ENCODE results near the gene NFIC.

The NFIC gene

DNA sequence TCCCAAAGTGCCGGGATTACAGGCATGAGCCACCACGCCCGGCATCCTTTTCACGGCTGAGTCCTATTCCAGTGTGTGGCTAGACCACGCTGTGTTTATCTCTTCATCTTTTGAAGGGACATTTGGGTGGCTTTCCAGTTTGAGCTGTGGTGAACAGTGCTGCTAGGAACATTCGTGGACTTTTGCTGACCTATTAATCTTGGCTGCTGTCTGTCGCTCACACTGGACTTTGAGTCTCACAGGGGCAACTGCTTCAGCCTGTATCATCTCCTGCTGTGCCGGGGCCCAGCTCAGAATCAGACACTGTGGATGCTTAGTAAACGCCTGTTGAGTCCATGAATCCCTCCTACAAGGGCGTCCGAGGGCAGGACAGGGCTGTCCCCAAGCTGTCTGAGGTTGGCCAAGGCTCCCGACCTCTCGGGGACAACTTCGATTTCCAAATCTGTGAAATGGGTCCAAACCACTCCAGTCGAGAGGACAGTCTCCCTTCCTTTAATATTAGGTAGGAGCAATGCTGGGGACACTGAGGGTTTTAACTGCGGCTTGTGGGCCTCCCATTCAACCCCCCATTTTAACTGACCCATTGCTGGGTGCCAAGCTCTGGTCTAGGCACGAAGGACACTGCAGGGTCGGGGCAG lies 65.5 kb downstream of the NFIC start:
- Mint-ChIP-seq H3K27me3 (ENCODE audit: low read depth, poor library complexity) (peaks cover 4% of the 10 kb centered on the region), H3K36me3 (ENCODE audit: low read depth) (no peaks in the 10 kb centered on the region), H3K4me1 (peaks cover 28% of the 10 kb centered on the region), H3K27ac (no peak overlapping the region), H3K9me3 (peaks cover 5% of the 10 kb centered on the region), H3K4me3 (no peak overlapping the region)
- DNase-seq, result no peak
- TF ChIP-seq, protein P1, sequence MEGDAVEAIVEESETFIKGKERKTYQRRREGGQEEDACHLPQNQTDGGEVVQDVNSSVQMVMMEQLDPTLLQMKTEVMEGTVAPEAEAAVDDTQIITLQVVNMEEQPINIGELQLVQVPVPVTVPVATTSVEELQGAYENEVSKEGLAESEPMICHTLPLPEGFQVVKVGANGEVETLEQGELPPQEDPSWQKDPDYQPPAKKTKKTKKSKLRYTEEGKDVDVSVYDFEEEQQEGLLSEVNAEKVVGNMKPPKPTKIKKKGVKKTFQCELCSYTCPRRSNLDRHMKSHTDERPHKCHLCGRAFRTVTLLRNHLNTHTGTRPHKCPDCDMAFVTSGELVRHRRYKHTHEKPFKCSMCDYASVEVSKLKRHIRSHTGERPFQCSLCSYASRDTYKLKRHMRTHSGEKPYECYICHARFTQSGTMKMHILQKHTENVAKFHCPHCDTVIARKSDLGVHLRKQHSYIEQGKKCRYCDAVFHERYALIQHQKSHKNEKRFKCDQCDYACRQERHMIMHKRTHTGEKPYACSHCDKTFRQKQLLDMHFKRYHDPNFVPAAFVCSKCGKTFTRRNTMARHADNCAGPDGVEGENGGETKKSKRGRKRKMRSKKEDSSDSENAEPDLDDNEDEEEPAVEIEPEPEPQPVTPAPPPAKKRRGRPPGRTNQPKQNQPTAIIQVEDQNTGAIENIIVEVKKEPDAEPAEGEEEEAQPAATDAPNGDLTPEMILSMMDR (IDR thresholded peaks at IDR 0.05), result no peak

DNA sequence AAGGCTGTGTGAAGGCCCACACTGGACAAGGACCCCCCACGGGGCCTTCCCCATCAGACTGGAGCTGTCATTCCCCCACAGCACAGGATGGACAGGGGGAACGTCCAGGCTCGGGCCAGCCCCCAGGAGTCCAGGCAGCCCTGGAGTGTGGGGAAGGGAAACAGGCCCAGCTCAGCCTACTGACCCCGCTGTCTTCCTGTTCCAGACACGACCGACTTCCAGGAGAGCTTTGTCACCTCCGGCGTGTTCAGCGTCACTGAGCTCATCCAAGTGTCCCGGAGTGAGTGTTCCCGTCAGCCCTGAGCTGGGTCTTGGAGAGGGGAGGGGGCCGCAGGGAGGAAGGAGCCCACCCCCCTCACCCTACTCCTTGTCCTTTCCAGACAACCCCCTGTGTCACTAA lies 66.9 kb downstream of the NFIC start:
- TF ChIP-seq, protein P1 (IDR thresholded peaks at IDR 0.05), result no peak
- Mint-ChIP-seq H3K27me3 (ENCODE audit: low read depth, poor library complexity) (peaks cover 4% of the 10 kb centered on the region), H3K36me3 (ENCODE audit: low read depth) (peaks cover 9% of the 10 kb centered on the region), H3K9me3 (peaks cover 3% of the 10 kb centered on the region), H3K4me3 (no peak overlapping the region), H3K4me1 (peaks cover 16% of the 10 kb centered on the region), H3K27ac (no peak overlapping the region)
- no peak for DNase-seq

DNA sequence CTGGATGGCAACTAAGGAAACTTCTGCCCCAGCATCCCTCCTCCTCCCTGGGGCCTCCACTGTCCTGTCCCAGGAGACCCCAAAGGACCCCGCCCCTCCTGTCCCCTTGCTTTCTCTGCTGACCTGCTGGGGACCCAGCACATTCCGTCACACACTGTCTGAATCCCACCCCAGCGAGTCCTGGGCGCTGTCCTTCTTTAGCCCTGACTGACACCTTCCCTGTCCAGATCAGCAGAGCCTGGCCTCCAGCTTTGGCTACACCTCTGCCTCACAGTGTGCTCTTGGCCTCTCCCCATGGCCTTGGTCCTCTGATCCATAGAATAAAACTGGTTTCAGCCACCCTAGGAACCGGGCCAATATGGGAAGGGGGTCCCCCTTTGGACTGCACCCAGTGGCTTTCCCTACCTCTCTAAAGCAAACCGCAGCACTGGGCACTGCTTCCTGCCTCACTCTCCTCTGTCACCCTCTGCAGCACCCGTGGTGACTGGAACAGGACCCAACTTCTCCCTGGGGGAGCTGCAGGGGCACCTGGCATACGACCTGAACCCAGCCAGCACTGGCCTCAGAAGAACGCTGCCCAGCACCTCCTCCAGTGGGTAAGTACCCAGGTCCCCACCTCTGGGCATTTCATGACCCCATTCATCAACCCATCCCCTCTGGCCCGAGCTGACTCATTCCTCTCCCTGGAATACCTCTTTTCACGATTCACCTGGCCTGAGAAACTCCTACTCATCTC lies 67.6 kb downstream of the NFIC start:
- Mint-ChIP-seq H3K4me1 (peaks cover 9% of the 10 kb centered on the region), H3K27ac (no peak overlapping the region), H3K27me3 (ENCODE audit: low read depth, poor library complexity) (peaks cover 4% of the 10 kb centered on the region), H3K36me3 (ENCODE audit: low read depth) (peaks cover 9% of the 10 kb centered on the region), H3K4me3 (peak overlapping the region; percentile 95), H3K9me3 (peaks cover 3% of the 10 kb centered on the region)
- no peak for DNase-seq
- TF ChIP-seq, protein P1 (IDR thresholded peaks at IDR 0.05), result no peak

DNA sequence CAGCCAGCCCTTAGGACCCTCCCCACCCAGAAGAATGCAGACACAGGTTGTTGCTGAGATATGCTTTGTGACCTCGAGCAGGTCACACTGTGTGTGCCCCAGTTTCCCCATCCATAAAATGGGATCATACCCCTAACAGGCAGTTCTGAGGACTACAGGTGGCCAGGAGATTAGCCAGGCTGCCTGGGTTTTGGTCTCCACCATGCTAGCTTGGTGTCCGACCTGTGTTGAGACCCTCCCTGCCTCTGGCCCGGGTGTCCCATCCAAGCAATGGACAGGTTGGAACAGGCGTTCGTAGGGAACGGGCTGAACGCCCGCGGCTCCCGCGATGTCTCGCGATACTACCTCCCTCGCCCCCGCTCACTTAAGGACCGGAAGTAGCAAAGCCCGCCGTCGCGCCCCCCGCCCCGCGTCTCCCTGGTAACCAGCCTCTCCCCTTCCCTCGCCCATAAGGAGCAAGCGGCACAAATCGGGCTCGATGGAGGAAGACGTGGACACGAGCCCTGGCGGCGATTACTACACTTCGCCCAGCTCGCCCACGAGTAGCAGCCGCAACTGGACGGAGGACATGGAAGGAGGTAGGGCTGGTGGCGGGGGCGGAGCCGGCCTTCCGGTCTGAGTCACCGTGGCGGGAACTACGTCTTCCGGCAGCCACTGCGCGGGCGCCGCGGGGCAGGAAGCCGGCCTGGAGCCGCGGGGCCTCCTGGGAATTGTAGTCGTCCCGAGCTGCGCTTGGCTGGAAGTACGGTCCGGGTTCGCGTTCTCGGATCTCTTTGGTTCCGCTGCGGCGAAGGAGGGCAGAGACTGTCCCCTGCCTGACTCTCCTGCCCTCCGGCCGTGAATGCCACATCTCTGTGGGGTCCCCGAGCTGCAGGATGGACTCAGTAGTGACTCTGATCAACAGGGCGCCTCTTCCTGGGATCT lies 68.5 kb downstream of the NFIC start:
- Mint-ChIP-seq H3K4me1 (peaks cover 6% of the 10 kb centered on the region), H3K4me3 (peak overlapping the region; percentile 95), H3K27me3 (ENCODE audit: low read depth, poor library complexity) (peaks cover 4% of the 10 kb centered on the region), H3K27ac (peak overlapping the region; percentile 100), H3K9me3 (peaks cover 3% of the 10 kb centered on the region), H3K36me3 (ENCODE audit: low read depth) (peaks cover 9% of the 10 kb centered on the region)
- TF ChIP-seq, protein P1 (IDR thresholded peaks at IDR 0.05), result no peak
- peak; percentile 96 for DNase-seq

DNA sequence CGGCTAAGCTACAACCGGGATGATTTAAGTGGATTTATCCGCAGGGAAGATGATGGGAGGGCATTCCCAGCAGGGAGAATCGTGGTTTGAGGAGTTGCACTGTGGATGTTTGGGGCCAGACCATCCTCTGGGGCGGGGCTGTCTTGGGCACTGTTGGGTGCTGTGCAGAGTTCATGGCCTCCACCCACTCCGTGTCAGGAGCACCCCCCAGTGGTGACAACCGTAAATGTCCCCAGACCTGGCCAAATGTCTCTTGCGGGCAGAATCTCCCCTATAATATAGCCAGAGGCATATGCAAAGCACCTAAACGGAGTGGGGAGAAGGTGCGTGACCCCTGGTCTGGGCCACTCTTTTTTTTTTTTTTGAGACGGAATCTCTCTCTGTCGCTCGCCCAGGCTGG lies 73.7 kb downstream of the NFIC start:
- peaks cover 26% of the 10 kb centered on the region for H3K4me1 Mint-ChIP-seq
- no peak overlapping the region for H3K27ac Mint-ChIP-seq
- peaks cover 3% of the 10 kb centered on the region for H3K9me3 Mint-ChIP-seq
- H3K36me3 Mint-ChIP-seq (ENCODE audit: low read depth), result peaks cover 9% of the 10 kb centered on the region
- TF ChIP-seq, protein P1 (IDR thresholded peaks at IDR 0.05), result no peak
- no peak for DNase-seq
- H3K4me3 Mint-ChIP-seq, result no peak overlapping the region
- peaks cover 4% of the 10 kb centered on the region for H3K27me3 Mint-ChIP-seq (ENCODE audit: low read depth, poor library complexity)
